Measurements from ENCODE around the gene IGFBP4.

- TF ChIP-seq, protein P1, sequence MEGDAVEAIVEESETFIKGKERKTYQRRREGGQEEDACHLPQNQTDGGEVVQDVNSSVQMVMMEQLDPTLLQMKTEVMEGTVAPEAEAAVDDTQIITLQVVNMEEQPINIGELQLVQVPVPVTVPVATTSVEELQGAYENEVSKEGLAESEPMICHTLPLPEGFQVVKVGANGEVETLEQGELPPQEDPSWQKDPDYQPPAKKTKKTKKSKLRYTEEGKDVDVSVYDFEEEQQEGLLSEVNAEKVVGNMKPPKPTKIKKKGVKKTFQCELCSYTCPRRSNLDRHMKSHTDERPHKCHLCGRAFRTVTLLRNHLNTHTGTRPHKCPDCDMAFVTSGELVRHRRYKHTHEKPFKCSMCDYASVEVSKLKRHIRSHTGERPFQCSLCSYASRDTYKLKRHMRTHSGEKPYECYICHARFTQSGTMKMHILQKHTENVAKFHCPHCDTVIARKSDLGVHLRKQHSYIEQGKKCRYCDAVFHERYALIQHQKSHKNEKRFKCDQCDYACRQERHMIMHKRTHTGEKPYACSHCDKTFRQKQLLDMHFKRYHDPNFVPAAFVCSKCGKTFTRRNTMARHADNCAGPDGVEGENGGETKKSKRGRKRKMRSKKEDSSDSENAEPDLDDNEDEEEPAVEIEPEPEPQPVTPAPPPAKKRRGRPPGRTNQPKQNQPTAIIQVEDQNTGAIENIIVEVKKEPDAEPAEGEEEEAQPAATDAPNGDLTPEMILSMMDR (IDR thresholded peaks at IDR 0.05) = no peak
- no peak for TF ChIP-seq POLR2A (IDR thresholded peaks at IDR 0.05)
Measured at GRCh38 chr17:40469805-40470675, 26.8 kb downstream of the IGFBP4 start.

Measured in lower leg skin (tissue), 3 donors.